Trophoblast cell (in vitro differentiated cells and primary cell): ENCODE results near the gene CAB39.

Experiments
- DNase-seq, 2 donors: peaks; one replicate each; pipeline ENCODE4 v3.0.0-alpha.2; 2016
- H2AFZ ChIP-seq: 2 replicates; pipeline ENCODE4 v1.6.1; 2013; ENCODE audit warnings: low read length, moderate library complexity, mild to moderate bottlenecking; ENCODE audit not compliant: insufficient read depth, poor library complexity
- H2AK5ac ChIP-seq: 2 replicates; pipeline ENCODE4 v1.6.1; 2013; ENCODE audit warnings: mild to moderate bottlenecking, low read length
- H2BK120ac ChIP-seq: 2 replicates; pipeline ENCODE4 v1.6.1; 2013; ENCODE audit warnings: low read length, mild to moderate bottlenecking, moderate library complexity; ENCODE audit not compliant: insufficient read depth, poor library complexity
- H2BK12ac ChIP-seq: 2 replicates; pipeline ENCODE4 v1.6.1; 2013; ENCODE audit warnings: mild to moderate bottlenecking, low read length, moderate library complexity
- H2BK5ac ChIP-seq: 2 replicates; pipeline ENCODE4 v1.6.1; 2013; ENCODE audit warnings: low read length, low read depth, moderate library complexity, mild to moderate bottlenecking; ENCODE audit not compliant: poor library complexity
- H3K14ac ChIP-seq: 2 replicates; pipeline ENCODE4 v1.6.1; 2013; ENCODE audit warnings: mild to moderate bottlenecking, low read length
- H3K18ac ChIP-seq: 2 replicates; pipeline ENCODE4 v1.6.1; 2013; ENCODE audit warnings: mild to moderate bottlenecking, low read length
- H3K23ac ChIP-seq: 2 replicates; pipeline ENCODE4 v1.6.1; 2013; ENCODE audit warnings: low read length
- H3K27ac ChIP-seq: 2 replicates; pipeline ENCODE4 v1.5.1; 2013; ENCODE audit warnings: low read depth, mild to moderate bottlenecking, inconsistent platforms, low read length, moderate library complexity
- H3K27me3 ChIP-seq: 2 replicates; pipeline ENCODE4 v1.6.1; 2013; ENCODE audit warnings: inconsistent platforms, mild to moderate bottlenecking, low read length, moderate library complexity; ENCODE audit not compliant: insufficient read depth
- H3K36me3 ChIP-seq, 2 experiments: 1 replicate in 1 of 2; 2 replicates in 1 of 2; pipeline ENCODE4 v1.6.1; 2013; ENCODE audit warnings: low read length in 2 of 2, mild to moderate bottlenecking in 2 of 2, moderate library complexity in 1 of 2; ENCODE audit not compliant: insufficient read depth in 2 of 2, control insufficient read depth in 1 of 2
- H3K4ac ChIP-seq: 2 replicates; pipeline ENCODE4 v1.6.1; 2013; ENCODE audit warnings: low read depth, mild to moderate bottlenecking, low read length, moderate library complexity
- H3K4me1 ChIP-seq, 2 experiments: 1 replicate in 1 of 2; 2 replicates in 1 of 2; pipeline ENCODE4 v1.6.1; 2013; ENCODE audit warnings: low read length in 2 of 2, mild to moderate bottlenecking in 2 of 2, moderate library complexity in 1 of 2; ENCODE audit not compliant: insufficient read depth in 2 of 2, control insufficient read depth in 1 of 2
- H3K4me2 ChIP-seq: 2 replicates; pipeline ENCODE4 v1.6.1; 2013; ENCODE audit warnings: inconsistent platforms, mild to moderate bottlenecking, low read length, moderate library complexity
- H3K4me3 ChIP-seq: 2 replicates; pipeline ENCODE4 v1.5.1; 2013; ENCODE audit warnings: mild to moderate bottlenecking, low read depth, low read length, inconsistent platforms
- H3K79me1 ChIP-seq: one replicate; pipeline ENCODE4 v1.6.1; 2013; ENCODE audit warnings: low read length
- H3K79me2 ChIP-seq: 2 replicates; pipeline ENCODE4 v1.6.1; 2013; ENCODE audit warnings: low read length, mild to moderate bottlenecking; ENCODE audit not compliant: control insufficient read depth, insufficient read depth, poor library complexity
- H3K9ac ChIP-seq: 2 replicates; pipeline ENCODE4 v1.6.1; 2013; ENCODE audit warnings: mild to moderate bottlenecking, low read length
- H3K9me3 ChIP-seq: 2 replicates; pipeline ENCODE4 v1.6.1; 2013; ENCODE audit warnings: low read depth, mild to moderate bottlenecking, control low read depth, inconsistent platforms, low read length; ENCODE audit not compliant: insufficient read depth
- H4K12ac ChIP-seq: 2 replicates; pipeline ENCODE4 v1.6.1; 2013; ENCODE audit warnings: low read depth, mild to moderate bottlenecking, low read length, moderate library complexity
- H4K8ac ChIP-seq: 2 replicates; pipeline ENCODE4 v1.6.1; 2013; ENCODE audit warnings: low read depth, mild to moderate bottlenecking, low read length, moderate library complexity
- H4K91ac ChIP-seq: one replicate; pipeline ENCODE4 v1.6.1; 2013; ENCODE audit warnings: low read depth, mild to moderate bottlenecking, low read length, moderate library complexity
- WGBS: extraction: QIAGEN DNeasy Blood & Tissue Kit; methylation state at CpG from one replicate; pipeline ENCODE4 v1.1.7; 2013; ENCODE audit warnings: missing lambda C conversion rate; ENCODE audit not compliant: insufficient read length, insufficient coverage; ENCODE audit errors: extremely low coverage; 5-methylcytosine and 5-hydroxymethylcytosine counted together

Gene CAB39

DNA sequence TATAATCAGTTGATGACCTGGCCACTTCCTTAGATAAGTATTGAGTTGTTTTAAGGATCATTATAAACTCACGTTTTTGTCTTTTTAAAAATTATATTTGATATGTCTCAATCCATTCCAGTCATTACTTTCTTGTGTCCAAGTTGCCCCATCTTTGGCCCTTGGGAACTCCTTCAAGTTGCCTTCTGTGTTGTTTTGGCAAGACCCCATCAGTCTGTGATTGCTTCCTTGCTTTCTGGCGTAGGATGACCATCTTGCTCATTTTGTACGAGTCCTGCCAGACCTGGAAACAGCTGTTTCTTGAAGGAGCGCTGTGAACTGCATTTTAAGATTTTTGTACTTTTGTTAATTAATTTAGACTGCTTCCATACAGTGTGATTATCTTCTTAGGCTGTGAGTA lies 83.2 kb downstream of the CAB39 start:
- no peak overlapping the region for H3K4me3 ChIP-seq
- H2AK5ac ChIP-seq: no peak overlapping the region
- no peak overlapping the region for H4K91ac ChIP-seq
- H4K12ac ChIP-seq: no peak overlapping the region
- no peak overlapping the region for H3K27ac ChIP-seq
- H3K4me1 ChIP-seq: peaks cover 2 to 4% of the 10 kb centered on the region in 2 experiments
- H3K79me1 ChIP-seq: no peaks in the 10 kb centered on the region
- H2AFZ ChIP-seq: no peak overlapping the region
- no peak overlapping the region for H2BK120ac ChIP-seq
- no peak overlapping the region for H4K8ac ChIP-seq
- DNase-seq: no peak
- WGBS: no CpG with 5 or more reads among the region's 4 CpGs
- H3K9me3 ChIP-seq: no peaks in the 10 kb centered on the region
- no peak overlapping the region for H3K14ac ChIP-seq
- H3K27me3 ChIP-seq: no peaks in the 10 kb centered on the region
- H2BK5ac ChIP-seq: no peak overlapping the region
- no peak overlapping the region for H3K23ac ChIP-seq
- H3K79me2 ChIP-seq: no peaks in the 10 kb centered on the region
- no peak overlapping the region for H3K9ac ChIP-seq
- no peak overlapping the region for H3K18ac ChIP-seq
- H2BK12ac ChIP-seq: no peak overlapping the region
- no peak overlapping the region for H3K4me2 ChIP-seq
- peak overlapping the region; percentile 50 for H3K4ac ChIP-seq
- peaks cover 11 to 14% of the 10 kb centered on the region in 2 experiments for H3K36me3 ChIP-seq

DNA sequence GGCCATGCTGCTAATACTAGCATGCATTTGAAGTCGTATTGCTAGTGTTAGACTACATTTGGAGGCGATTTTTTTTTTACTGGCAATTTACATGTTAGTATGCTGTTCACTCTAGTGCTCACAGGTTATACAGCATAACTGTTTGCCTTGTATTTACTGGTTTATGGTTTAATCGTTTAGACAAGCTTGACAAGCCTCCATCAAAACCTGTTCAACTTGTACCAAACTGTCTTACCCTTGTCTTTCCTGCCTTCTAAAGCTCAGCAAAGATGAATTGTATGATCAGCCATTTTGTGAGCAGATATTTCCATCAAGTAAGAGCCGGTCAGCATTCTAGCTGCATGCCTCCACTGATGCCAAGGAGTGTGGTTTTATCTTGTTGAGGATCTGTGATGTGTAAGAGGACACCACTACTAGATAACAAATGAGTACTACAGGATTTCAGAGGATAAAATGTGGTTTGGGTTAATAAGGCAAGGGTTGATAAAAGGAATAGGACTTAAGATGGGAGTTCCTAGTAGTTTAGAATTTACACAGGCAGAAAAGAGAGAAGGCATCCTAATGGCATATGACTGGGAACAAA lies 83.7 kb downstream of the CAB39 start:
- no peak overlapping the region for H2AK5ac ChIP-seq
- no peak overlapping the region for H3K4me3 ChIP-seq
- DNase-seq: peak in 1 of 2 donors; percentile 74
- H3K23ac ChIP-seq: no peak overlapping the region
- H4K8ac ChIP-seq: no peak overlapping the region
- no peaks in the 10 kb centered on the region for H3K79me2 ChIP-seq
- no peak overlapping the region for H2BK5ac ChIP-seq
- no peak overlapping the region for H2BK120ac ChIP-seq
- no peak overlapping the region for H3K27ac ChIP-seq
- H2BK12ac ChIP-seq: no peak overlapping the region
- H3K9ac ChIP-seq: no peak overlapping the region
- no peak overlapping the region for H4K91ac ChIP-seq
- no peak overlapping the region for H3K14ac ChIP-seq
- H3K79me1 ChIP-seq: no peaks in the 10 kb centered on the region
- H3K27me3 ChIP-seq: no peaks in the 10 kb centered on the region
- H3K4me1 ChIP-seq: peaks cover 2 to 4% of the 10 kb centered on the region in 2 experiments
- peaks cover 15 to 19% of the 10 kb centered on the region in 2 experiments for H3K36me3 ChIP-seq
- H3K9me3 ChIP-seq: no peaks in the 10 kb centered on the region
- no peak overlapping the region for H3K4me2 ChIP-seq
- H4K12ac ChIP-seq: no peak overlapping the region
- no peak overlapping the region for H3K4ac ChIP-seq
- no CpG with 5 or more reads among the region's 4 CpGs for WGBS
- no peak overlapping the region for H2AFZ ChIP-seq
- no peak overlapping the region for H3K18ac ChIP-seq

DNA sequence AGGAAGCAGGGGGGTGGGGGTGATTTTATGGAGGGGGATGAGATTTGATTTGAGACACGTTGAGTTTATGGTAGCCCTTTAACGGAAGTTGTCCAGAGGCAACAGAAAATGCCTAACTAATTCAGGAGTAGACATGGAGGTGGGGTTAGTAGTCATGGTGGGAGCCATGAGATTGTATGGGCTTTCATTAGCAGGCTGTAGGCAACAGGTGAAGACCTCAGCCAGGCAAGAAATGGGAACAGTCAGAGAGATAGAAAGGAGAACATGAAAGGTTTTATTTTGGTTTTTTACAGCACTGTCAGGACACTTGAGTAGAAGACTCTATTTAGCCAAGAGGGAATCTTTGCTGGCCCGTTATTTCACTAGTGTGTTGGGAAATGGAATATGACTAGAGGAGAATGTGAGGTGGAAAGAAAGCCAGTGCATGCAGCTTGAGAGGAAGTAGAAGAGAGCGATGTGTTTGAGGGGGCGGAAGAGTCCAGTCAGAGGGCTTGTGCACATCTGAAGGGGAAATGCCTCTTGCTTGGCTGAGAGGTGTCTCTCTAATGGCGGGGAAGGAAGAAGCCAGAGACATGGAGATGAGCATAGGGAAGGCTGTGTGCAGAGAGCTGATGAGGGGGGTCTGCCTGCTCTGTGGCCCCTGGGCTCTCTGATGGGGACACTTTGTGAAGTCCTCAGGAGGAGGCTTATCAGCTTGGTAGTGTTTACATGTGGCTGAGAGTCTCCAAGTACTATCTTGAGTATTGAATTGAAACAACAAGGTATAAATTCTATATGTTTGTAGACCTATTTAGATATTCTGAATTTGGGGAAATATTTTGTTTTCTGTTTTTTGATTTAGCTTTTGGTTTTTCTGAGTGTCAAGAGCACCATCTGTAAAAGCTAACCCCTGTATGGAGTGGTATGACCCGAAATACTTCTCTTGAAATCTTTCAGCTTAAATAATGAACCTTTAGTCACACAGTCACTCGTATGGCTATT lies 85.2 kb downstream of the CAB39 start:
- Histone ChIP-seq H3K27me3 (no peaks in the 10 kb centered on the region), H3K4me3 (no peak overlapping the region), H3K79me2 (no peaks in the 10 kb centered on the region), H2BK12ac (no peak overlapping the region), H4K91ac (no peak overlapping the region), H2BK120ac (no peak overlapping the region), H4K12ac (no peak overlapping the region), H2AK5ac (no peak overlapping the region), H3K4me2 (no peak overlapping the region), H3K9ac (no peak overlapping the region), H2BK5ac (no peak overlapping the region), H3K23ac (no peak overlapping the region), H3K4me1 (peaks cover 2 to 4% of the 10 kb centered on the region in 2 experiments), H3K27ac (no peak overlapping the region), H2AFZ (no peak overlapping the region), H3K9me3 (no peaks in the 10 kb centered on the region), H3K79me1 (no peaks in the 10 kb centered on the region), H4K8ac (no peak overlapping the region), H3K14ac (no peak overlapping the region), H3K36me3 (peaks cover 15 to 18% of the 10 kb centered on the region in 2 experiments), H3K18ac (no peak overlapping the region), H3K4ac (no peak overlapping the region)
- peak; percentile 28 to 30 for DNase-seq
- 100% methylated on average over 1 of the region's 8 CpGs for WGBS

DNA sequence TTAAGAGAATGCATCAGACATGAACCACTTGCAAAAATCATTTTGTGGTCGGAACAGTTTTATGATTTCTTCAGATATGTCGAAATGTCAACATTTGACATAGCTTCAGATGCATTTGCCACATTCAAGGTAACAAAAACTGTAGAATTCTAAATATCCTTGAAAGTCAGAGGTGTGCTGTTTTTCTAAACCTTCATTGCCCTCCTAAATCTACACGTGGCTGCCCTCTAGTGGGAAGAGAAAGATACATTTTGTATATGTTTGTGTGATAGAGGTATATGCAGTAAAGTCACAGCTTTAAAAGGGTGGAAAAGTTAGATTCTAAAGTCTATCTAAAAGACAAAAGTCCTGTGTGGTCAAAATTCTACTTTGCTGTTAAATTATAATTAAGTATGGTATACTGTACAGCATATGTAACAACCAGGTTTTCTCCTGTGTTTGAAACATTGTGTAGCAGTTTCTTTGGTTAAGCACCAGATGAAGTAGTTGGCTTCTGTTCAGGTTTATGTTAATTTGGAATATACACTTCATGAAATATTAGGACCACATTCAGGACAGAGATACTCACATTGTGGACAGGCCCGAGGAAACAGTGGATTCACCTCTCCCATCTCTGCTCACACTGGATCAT lies 86.2 kb downstream of the CAB39 start:
- no peaks in the 10 kb centered on the region for H3K79me1 ChIP-seq
- WGBS: no CpG with 5 or more reads among the region's 4 CpGs

More for the DNA sequence above, 86.2 kb downstream of the CAB39 start:
- H4K12ac ChIP-seq: no peak overlapping the region
- no peak overlapping the region for H2AFZ ChIP-seq
- no peak overlapping the region for H2BK5ac ChIP-seq
- H3K4me1 ChIP-seq: peaks cover 2% of the 10 kb centered on the region in 2 experiments
- H3K14ac ChIP-seq: no peak overlapping the region
- no peak overlapping the region for H4K91ac ChIP-seq
- H4K8ac ChIP-seq: no peak overlapping the region
- no peak overlapping the region for H2BK120ac ChIP-seq
- H3K36me3 ChIP-seq: peaks cover 15 to 16% of the 10 kb centered on the region in 2 experiments
- no peak overlapping the region for H3K4me2 ChIP-seq
- H3K9me3 ChIP-seq: no peaks in the 10 kb centered on the region
- no peaks in the 10 kb centered on the region for H3K79me2 ChIP-seq
- DNase-seq: peak; percentile 21 to 84
- H3K4ac ChIP-seq: no peak overlapping the region
- H3K27me3 ChIP-seq: no peaks in the 10 kb centered on the region
- no peak overlapping the region for H3K18ac ChIP-seq
- H2AK5ac ChIP-seq: no peak overlapping the region
- no peak overlapping the region for H3K9ac ChIP-seq
- no peak overlapping the region for H3K23ac ChIP-seq
- H3K27ac ChIP-seq: no peak overlapping the region
- H2BK12ac ChIP-seq: no peak overlapping the region
- H3K4me3 ChIP-seq: no peak overlapping the region
